HG02884 (cell line): ENCODE measurements around the gene EPB41L2.

ENCODE experiments used
- ATAC-seq: cut with Tn5 transposase; IDR thresholded peaks from one replicate; pipeline ENCODE4 v1.9.1; 2021; ENCODE audit warnings: mild to moderate bottlenecking, moderate library complexity; ENCODE audit not compliant: unreplicated experiment

Gene EPB41L2

DNA sequence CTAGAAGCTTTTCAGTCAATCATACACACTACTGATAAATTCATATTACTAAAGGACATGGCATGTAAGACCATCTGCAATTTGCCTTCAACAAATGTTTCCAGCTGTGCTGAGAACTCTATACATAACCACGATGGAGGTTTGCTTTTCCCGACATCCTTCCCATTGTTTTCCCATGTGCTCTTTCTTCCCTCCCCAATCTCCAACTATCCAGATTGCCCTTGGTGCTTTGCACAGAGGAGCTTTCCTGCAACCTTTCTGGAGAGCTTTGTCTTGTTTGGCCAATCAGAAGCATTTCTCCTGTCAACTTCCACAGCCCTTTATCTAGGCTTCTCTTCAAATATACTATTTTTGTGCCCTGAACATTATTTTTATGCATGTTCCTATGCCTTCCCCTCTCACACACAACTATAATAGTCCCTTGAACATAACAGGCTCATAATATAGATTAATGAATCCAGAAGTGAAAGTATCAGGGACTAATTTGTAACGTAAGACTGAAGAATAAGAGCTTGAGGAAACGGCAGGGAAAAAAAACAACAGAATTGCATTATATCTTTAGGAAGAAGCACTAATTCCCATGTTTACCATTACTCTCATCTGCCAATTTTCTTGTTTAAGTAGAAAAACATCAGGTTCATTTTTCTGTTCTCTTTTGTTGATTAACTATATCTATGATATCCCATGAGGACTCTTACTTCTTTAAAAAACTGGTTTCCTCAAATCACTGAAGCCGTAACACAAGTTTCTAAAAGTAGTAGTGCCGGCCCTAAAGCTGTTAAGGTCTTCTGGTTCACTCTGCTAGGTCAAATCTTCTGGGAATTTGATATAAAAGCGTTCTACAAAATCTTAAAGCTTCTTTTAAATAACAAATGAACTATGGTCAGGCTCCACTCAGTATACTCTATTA lies 215.8 kb downstream of the EPB41L2 start:
- no peak for ATAC-seq

GRCh38 chr6:130846501-130846900 lies 216.5 kb downstream of the EPB41L2 start:
- no peak for ATAC-seq

GRCh38 chr6:130843575-130844320 lies 219.3 kb downstream of the EPB41L2 start:
- ATAC-seq = peak; percentile 63

DNA sequence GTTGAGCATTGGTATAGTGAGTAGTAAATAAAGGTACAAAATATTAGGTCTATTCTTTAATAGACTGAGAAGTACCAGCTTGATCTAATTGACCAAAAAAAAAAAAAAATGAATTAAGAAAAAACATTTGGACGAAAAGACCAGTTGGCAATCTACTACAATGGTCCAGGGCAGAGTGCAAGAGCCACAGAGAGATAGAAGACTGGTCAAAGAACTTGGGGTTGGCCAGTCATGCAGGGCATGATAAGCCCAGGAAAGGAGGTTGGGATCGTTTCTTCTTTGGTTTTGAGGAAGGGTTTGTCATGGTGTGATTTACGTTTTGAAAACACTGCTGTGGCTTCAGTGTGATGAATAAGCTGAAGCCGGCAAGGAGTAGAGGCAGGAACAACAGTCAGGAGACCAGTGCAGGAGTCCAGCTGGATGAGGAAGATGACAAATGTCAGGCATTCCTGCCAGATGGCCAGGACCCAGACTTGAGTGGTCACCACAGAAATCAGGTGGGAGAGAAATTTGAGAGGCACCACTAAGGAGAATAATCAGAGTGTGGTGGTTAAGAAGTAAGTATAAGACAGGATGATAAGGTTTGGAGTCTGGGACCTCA lies 221.8 kb downstream of the EPB41L2 start:
- no peak for ATAC-seq

DNA sequence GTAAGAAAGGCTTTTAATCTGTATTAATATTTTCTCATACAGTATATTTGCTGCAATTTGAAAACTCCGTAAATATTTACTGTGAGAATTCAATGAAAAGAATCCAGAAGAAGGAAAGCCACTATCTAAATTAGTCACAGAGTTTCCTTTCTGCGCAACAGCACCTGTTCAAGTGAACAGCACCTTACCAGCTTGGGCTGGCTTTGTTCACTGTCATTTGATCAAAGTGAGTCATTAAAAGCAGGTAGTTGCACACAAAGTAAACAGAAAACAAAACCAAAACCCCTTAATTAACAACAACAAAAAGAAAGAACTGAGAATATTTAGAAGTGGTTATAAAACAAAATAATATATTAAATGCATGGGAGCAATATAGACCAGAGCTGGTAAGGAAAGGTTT lies 223.0 kb downstream of the EPB41L2 start:
- ATAC-seq = no peak

DNA sequence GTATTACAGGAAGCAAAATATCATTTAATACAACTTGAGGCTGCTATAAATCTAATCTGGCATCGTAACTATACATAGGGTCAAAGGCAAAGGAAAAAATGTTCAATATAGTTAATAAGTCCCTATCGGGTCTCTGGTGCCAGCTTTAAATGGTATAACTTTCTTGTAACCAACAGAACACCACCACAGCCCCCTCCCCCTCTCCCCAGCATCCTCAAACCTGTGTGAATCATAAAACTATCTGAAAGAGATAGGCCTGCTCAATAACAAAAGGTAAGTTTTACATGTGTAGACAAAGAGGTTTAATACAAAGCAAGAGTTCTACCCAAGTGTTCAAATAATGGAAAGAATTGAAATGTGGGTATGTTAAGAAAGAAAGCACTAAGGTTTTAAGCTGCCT lies 223.7 kb downstream of the EPB41L2 start:
- no peak for ATAC-seq

DNA sequence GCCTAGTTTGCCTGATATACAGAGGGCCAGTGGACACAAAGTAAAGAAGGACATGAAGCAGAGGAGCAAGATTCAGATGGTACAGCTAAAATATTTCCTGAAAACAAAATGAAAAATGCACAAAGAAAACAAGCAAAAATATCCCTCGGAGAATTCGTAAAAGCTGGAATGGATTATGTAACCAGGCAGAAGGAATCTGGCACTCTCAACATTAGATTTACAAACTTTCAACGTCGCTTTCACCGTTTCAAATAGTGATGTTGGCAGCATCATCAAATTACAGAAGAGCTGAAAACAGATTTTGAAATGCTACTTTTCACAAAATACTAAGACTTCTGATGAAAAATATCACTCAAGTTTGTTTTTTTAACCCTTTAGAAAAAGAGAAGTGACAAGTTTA lies 224.1 kb downstream of the EPB41L2 start:
- ATAC-seq = no peak

DNA sequence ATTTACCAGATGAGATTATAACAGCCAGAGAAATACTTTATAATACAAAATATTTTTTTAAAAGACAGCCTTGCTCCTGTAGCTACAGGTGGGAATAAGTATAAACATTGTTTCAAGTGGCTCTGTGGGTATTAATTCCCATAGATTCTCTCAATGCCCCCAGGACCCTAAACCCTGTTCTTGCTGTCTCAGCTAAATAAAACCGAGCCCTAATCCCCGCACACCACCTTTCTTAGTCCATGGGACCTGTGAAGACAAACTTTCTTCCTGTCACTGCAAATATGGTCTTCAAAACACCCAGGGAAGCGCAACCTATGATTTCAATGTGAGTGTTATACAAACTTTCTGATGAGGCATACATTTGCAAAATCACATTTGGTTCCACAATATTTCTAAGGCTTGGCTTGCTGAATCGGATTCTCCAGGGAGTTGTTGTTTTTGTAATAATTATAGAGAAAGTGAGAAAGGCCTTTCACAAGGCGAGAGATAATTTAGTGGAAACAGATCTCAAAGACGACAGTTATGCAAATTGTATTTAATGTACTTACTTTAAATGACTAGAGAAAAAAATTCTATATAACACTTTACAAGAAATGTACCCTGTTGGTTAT lies 224.7 kb downstream of the EPB41L2 start:
- no peak for ATAC-seq

GRCh38 chr6:130837067-130837466 lies 226.0 kb downstream of the EPB41L2 start:
- no peak for ATAC-seq

DNA sequence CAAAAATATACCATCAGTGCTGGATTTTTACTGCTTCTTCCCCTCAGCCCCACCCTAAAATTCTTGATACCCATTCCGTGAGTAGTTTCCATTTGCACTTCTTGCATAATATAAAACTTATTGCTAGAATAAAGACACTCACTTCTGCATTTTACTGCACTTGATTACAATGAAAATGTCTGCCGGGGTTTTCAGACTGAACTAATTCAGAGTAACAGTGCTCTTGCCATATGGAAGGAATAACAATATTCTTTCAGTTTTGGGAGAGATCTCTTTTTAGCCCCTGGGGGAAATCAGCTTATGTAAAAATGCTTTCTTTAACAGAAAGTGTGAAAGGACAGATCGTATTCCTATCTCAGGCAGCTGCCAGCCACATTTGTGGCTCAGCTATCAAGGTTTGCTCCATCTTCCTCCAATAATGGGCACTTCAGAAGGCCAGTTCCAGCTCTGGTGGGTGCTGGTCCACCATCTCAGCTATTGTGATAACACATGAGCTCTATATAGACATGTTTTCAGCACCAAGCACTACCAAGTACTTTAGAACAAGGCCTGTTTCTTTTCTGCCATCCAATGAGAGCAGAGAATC lies 226.9 kb downstream of the EPB41L2 start:
- no peak for ATAC-seq

DNA sequence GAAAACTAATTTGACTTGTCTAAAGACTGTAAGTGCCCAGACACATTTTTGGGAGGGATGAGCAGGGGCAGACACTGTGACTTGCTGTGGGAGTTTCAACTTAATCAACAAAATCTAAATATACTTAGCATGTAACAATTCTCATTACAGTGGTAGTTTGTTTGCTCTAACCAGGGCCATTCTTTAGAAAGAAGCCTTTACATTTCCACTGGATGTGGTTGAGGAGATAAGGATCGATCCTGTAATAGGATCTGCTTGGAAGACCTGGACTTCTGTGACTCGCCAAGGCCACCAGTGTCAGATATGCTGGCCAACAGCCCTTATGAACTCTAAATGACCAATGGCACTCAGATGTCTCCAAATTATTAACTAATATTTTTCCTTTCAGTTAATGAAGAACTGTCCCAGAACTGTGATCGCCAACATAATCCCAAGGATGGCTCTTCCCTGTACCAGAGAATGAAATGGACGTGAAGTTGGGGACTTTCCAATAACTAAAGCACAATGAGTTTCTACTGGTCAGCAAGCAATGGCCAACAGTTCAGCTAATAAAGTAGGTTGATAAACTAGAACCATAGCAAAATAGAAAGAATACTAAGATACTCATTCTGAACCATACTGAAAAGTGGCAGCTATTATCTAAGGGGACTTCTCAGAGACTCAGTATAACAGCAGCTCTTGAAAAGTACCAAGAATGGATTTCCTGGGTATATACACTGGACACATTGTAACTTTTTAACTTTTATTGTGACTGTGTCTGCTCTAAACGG lies 228.4 kb downstream of the EPB41L2 start:
- no peak for ATAC-seq

DNA sequence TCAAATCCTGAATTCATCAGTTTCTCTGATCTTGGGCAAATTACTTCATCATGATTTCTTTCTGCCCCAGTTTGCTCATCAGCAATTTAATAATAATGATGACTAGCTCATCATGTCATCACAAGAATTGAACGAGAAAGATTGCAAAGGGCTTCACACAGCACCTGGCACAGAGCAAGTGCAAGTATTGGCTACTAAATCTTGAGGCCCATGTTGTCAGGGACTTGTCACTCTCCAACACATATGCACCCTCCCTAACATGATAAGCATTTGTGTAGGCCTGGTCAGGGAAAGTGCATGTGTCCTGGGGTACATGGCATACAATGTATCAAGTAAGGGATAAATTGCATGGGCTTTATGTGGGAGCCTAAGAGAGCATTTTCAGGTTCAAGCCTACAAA lies 229.5 kb downstream of the EPB41L2 start:
- ATAC-seq = no peak

DNA sequence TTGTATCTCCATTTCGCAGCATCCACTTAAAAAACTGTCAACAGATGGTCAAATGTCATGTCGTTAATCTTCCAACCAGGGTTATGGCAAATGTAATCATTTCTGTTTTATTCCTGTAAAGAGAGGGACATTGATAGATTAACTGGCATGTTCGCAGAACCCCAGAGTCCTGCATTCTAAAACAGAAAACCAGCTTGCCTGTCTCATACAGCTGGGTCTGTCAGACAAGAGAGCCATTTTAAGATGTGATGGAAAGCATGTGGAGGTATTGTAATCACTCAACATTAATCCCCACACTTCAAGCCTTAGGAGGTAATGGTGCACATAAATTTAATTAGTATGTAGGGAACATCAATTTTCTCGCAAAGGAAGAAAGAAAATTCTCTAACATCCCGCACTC lies 231.4 kb downstream of the EPB41L2 start:
- ATAC-seq = no peak

DNA sequence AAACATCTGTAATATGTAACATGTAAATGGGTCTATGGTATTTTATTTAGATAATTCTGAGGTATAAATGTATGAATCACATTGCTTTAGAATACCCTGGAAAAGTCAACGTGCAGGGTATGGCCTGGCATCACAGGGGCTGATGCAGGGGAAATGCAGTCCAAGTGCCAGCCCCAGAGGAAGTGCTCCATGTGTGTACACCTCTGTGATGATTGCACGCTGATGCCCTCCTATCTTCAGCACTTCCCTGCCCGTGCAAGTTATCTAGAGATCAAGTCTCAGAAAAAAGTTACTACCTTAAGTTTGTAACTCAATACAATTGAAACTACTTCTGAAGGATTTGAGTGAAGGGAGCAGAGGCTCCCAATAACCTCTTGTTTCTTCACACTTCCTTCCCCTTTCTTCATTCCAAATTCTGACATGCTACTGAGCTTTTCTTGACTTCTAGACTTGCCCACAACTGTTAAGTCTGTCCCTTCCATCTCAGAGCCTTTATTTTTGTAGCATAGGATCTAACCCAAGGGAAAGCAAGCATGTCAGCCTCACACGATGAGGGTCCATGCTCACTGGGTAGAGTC lies 233.6 kb downstream of the EPB41L2 start:
- no peak for ATAC-seq

- ATAC-seq = no peak
Observed at GRCh38 chr6:130827247-130828149, 235.5 kb downstream of the EPB41L2 start, which contains the start of gene SMLR1. Gene SMLR1, plus strand, starts transcription at chr6:130827406. Its CDS starts 8 bp downstream, at chr6:130827414.

DNA sequence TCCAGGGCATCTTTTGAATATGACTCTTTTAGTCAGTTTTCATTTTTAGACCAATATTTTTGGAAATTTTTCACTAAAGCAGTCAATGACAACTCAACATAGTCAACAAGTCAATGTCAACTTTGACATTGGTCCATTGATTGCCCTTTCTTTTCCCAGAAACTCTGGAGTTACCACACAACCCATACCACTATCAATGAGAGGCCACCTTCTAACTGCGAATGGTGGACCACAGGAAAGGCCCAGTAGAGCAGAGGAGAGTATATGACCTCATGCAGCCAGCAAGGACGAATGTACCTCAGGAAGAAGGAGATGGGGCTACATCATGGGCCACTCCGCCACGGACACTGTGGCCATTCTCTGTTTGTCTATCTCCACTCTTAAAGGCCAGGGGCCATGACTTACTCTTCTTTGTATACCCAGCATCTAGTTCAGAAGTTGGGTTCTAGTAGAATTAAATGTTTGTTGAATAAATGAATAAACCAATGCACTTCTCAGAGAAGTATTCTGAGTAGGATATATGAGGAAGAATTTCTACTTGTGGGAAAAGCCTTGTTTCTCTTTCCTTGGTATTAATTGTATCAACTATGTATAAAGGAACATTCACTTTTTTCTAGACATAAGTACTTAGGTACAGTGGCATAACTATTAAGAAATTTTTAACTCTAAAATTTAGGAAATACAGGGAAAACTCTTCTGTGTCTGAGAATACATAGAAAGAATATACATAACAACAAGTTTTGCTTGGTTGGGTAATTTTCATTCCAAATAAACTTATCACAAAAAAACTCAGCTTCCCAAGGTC lies 236.4 kb downstream of the EPB41L2 start:
- ATAC-seq = no peak

- ATAC-seq = no peak
Observed at GRCh38 chr6:130825772-130826441, 237.1 kb downstream of the EPB41L2 start.
